Measurements from ENCODE around the gene DDX31.

The DDX31 gene

GRCh38 chr9:132711846-132712245, 42.1 kb upstream of the DDX31 start:
- no peak for TF ChIP-seq POLR2AphosphoS5 (IDR thresholded peaks at IDR 0.05; ENCODE audit: low read depth, low read length)

GRCh38 chr9:132710333-132710732, 40.5 kb upstream of the DDX31 start:
- no peak for TF ChIP-seq REST (IDR thresholded peaks at IDR 0.05; ENCODE audit: insufficient read depth in 1 of 2, low read depth in 2 of 2, low read length in 2 of 2)
- no peak for TF ChIP-seq POLR2AphosphoS5 (IDR thresholded peaks at IDR 0.05; ENCODE audit: low read depth, low read length)
- TF ChIP-seq TAF1 (IDR thresholded peaks at IDR 0.05; ENCODE audit: borderline replicate concordance, insufficient read depth, low read length): no peak
- no peak for TF ChIP-seq FOXP2 (optimal IDR thresholded peaks at IDR 0.05; ENCODE audit: borderline replicate concordance, extremely low read depth, extremely low read length, insufficient read depth)
- TF ChIP-seq SIN3A (IDR thresholded peaks at IDR 0.05; ENCODE audit: borderline replicate concordance, insufficient read depth, low read length): no peak

GRCh38 chr9:132708769-132709430, 39.1 kb upstream of the DDX31 start:
- no peak for TF ChIP-seq TAF1 (IDR thresholded peaks at IDR 0.05; ENCODE audit: borderline replicate concordance, insufficient read depth, low read length)
- no peak for TF ChIP-seq POLR2AphosphoS5 (IDR thresholded peaks at IDR 0.05; ENCODE audit: low read depth, low read length)
- TF ChIP-seq SIN3A (IDR thresholded peaks at IDR 0.05; ENCODE audit: borderline replicate concordance, insufficient read depth, low read length): no peak
- no peak for TF ChIP-seq REST (IDR thresholded peaks at IDR 0.05; ENCODE audit: insufficient read depth in 1 of 2, low read depth in 2 of 2, low read length in 2 of 2)
- TF ChIP-seq FOXP2 (optimal IDR thresholded peaks at IDR 0.05; ENCODE audit: borderline replicate concordance, extremely low read depth, extremely low read length, insufficient read depth): no peak

GRCh38 chr9:132708239-132708638, 38.5 kb upstream of the DDX31 start:
- TF ChIP-seq FOXP2 (optimal IDR thresholded peaks at IDR 0.05; ENCODE audit: borderline replicate concordance, extremely low read depth, extremely low read length, insufficient read depth) (no peak), TAF1 (IDR thresholded peaks at IDR 0.05; ENCODE audit: borderline replicate concordance, insufficient read depth, low read length) (no peak), REST (IDR thresholded peaks at IDR 0.05; ENCODE audit: insufficient read depth in 1 of 2, low read depth in 2 of 2, low read length in 2 of 2) (no peak), SIN3A (IDR thresholded peaks at IDR 0.05; ENCODE audit: borderline replicate concordance, insufficient read depth, low read length) (no peak), POLR2AphosphoS5 (IDR thresholded peaks at IDR 0.05; ENCODE audit: low read depth, low read length) (no peak)

GRCh38 chr9:132703336-132703735, 33.6 kb upstream of the DDX31 start:
- TF ChIP-seq TAF1 (IDR thresholded peaks at IDR 0.05; ENCODE audit: borderline replicate concordance, insufficient read depth, low read length): no peak
- no peak for TF ChIP-seq POLR2AphosphoS5 (IDR thresholded peaks at IDR 0.05; ENCODE audit: low read depth, low read length)
- TF ChIP-seq REST (IDR thresholded peaks at IDR 0.05; ENCODE audit: insufficient read depth in 1 of 2, low read depth in 2 of 2, low read length in 2 of 2): no peak
- TF ChIP-seq FOXP2 (optimal IDR thresholded peaks at IDR 0.05; ENCODE audit: borderline replicate concordance, extremely low read depth, extremely low read length, insufficient read depth): no peak
- no peak for TF ChIP-seq SIN3A (IDR thresholded peaks at IDR 0.05; ENCODE audit: borderline replicate concordance, insufficient read depth, low read length)
